HG02678 (cell line): ENCODE results near the gene MKNK1.

Experiments
- ATAC-seq: cut with Tn5 transposase; IDR thresholded peaks from one replicate; pipeline ENCODE4 v1.9.1; 2021; ENCODE audit warnings: mild to moderate bottlenecking, moderate library complexity; ENCODE audit not compliant: unreplicated experiment

Gene MKNK1

DNA sequence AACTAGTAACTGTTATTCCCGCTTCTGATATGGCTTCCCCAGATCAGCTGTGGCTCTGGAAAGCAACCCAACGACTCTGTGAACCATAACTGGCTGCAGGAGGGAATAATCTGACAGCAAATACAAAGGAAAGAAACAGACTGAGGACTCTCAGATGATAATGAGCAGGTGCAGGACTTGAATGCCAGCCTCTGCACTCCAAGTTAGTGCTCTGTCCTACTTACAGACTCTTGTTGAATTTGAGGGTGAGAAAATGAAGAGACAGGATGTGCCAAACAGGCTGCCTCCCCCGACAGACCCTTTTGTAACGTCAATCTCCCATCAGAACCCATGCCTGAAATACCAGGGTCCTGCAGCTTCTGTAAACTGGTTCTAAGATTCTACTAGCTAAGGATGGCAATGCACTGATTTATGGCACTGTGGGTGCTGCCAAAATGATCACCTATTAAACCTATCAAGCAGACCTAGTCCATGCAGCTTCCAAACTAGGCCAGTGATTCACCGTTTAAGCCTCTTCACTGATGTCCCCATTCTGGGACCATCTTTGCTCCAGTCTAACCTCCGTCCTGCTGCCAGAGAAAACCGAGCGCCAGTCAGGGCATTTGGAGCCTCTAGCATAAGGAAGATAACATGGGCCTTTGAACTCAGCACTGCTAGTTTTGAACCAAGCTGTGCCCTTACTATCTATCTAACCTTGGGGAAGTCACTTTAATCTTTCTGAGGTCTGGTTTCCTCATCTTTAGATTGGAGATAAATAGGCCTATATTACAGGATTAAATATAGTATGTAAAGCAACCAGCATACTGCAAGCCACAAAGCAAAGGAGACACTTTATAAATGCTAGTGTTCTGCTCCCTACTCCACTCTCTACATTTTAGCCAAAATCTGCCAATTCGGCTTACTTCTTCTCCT is 4.8 kb downstream of the MKNK1 start:
- no peak for ATAC-seq

DNA sequence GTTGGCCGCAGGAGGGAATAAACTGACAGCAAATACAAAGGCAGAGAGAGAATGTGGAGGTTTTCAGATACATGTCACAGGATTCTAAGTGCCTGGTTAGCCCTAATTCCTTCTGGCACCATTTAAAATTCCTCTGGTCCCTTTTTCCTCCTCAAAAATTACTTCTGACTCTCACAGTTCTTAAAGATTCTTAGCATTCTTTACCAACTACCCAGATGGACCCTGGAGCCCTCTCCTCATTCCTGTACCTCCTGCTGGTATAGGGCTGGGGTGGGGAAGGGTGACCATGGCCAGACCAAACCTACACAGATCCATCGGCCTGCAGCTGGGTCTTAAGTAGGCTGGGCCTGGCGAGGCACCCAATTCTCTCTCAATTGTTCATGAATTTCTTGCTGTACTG is 7.2 kb downstream of the MKNK1 start:
- ATAC-seq, result no peak

DNA sequence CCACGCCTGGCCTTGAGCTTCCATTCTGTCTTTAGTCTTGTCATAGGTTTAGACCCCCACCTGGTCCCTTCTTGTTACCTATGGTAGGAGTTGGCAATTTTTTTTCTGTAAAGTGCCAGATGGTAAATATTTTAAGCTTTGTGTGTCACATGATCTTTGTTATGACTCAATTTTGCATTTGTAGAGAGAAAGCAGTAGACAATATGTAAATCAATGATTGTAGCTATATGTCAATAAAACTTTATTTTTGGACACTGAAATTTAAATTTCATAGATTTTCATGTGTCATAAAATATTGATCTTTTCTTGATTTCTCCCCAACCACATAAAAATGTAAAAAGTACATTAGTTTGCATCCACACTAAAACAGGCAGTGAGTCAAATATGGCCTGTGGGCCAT is 8.0 kb downstream of the MKNK1 start:
- ATAC-seq, result no peak

DNA sequence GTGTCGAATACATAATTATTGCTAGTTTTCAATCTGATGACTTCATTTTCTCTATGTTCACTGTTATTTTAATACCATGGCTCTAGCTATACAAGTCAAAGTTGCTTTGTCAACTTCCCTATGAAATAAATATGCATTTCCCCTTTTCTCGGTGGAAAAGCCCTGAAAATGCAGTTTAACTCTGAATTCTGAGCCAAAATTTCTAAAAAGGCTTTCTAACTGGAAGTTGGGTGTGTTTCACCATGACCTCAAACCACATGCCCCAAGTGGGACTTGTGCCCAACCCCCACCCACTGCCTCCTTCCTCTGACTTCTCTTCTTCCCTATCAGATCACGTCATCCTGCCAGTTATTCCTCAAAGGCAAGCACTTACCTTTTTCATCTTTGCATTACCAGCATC is 8.9 kb downstream of the MKNK1 start:
- no peak for ATAC-seq

DNA sequence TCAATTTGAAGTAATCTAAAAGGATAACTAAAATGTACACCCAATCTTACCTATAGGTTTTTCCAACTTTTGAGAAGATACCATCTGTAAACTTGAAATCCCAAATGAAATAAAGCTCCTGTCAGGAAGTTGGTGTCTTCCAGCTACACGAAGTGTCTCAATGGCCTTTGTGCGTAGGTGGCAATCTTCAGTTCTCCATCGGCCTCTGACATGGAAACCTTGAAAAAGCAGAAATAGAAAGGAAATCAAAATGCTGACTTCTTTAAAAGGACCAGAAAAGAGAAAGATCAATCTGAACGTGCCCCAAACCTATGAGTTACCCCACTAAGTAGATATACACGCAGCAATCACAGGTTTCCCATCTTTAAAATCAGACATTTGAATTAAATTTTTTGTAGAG is 10.0 kb downstream of the MKNK1 start:
- ATAC-seq, result no peak

DNA sequence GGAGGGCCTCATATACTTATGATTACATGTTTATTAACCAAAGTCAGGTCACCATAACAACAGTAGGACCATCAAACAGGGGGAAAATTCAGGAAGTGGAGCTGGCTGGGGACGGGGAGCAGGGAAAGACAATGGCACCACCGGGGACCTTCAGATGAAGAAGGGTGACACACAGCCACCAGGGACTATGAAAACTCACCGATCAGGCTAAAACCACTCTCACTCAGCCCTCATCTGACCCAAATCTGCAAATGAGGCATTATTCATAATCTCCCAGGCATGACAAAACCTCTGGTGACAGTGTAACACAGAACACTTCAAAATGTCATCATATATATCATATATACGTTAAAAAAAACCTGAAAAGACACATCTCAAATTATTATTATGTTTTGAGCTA is 11.2 kb downstream of the MKNK1 start:
- ATAC-seq, result no peak

- no peak for ATAC-seq
Measured at GRCh38 chr1:46589529-46589928, 14.5 kb downstream of the MKNK1 start.

GRCh38 chr1:46587069-46587468 is 17.0 kb downstream of the MKNK1 start:
- no peak for ATAC-seq

DNA sequence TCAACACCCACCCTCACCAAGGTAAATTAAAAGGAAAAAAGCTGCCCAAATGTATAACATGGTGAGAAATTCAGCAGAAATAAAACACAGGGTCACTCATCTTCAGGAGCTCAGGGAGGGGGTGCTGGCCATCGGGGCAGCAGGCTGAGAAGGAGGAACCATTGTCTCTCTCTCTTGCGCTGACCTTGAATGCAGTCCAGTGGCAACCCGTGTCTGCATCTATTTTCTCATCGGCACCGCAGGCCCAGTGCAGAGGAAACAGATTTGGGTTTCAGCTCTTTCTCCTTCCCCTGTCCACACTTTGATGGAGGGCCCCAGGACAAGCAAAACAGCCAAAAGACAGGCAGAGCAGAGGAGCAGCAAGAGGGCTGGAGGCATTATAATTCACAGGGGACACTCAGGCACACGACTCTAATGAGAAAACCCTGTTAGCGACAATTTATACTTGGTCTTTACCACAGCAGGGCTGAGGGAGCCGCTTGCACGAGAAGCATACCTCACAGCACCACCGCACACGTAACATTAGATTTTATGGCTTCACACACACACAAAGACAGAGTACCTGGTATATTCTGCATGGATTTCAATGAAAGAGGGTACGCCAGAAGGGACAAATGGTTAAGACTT is 18.6 kb downstream of the MKNK1 start:
- no peak for ATAC-seq

DNA sequence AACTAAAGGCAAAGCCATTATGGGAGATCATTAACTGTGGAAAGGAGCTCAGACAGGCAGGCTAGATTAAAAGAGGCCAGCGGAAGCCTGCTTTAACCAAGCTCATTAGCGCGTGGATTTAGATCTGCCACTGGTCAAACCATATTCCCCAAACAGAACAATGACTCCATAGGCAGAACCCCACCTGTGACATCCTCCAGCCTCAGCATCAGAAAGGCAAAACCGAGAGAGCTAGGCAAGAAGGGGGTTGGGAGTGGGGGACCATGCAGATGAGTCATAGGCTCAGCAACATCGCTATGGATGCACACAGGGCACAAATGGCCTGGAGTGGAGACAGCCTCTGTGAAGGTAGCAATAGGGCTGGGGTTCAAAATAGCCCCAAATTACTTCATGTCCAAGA is 20.6 kb downstream of the MKNK1 start:
- no peak for ATAC-seq

DNA sequence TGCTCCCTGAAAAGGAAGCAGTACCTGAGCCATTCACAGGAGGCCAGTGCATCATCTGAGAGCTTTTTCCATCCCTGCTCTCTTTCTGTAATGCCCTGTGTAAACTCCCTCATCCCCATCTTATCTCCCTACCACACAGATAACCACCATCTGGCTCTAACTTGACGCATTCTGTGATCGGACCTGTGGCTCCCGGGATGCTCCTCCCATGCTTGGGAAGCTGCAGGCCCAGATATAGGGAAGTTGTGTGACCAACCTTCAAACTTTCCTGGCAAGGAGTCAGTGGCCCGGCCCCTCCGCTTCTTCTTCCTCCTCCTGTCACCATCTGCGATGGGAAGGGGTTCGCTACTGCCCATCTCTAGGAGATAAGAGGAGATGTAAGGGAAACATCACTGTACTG is 21.1 kb downstream of the MKNK1 start:
- ATAC-seq, result no peak

DNA sequence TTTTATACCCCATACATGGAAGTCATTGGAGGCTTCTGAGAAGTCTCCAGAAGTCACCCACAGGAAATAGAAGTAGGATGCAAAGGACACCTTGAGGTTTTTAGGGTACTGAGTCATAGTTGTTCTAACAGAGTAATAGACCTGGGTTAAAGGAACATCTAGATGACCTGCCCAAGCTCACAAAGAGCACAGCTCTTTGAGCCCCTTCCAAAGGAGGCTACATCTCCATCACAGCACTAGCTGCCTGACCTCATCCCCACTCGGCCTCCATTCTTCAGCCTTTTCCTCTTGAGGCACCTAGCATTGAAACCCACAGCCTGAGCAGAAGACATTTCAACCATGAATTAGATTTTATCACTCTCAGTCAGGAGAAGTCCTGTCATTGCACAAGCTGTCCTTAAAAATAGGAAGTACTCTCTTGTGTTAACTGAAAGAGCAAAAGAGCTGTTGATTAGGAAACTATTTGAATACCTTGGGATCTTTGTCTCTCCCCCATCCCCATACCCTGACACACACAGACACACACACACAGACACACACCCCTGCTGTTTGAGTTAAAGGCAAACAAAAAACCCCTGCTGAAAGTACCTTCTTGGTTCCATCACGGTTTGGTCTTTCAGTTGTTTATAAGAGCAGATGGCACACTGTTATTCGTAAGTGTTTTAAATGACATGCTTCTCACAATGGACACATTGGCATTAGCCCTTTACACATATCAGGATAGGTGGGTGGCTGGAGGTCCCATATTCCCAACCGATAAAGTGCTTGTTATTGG is 22.2 kb downstream of the MKNK1 start:
- ATAC-seq, result no peak

DNA sequence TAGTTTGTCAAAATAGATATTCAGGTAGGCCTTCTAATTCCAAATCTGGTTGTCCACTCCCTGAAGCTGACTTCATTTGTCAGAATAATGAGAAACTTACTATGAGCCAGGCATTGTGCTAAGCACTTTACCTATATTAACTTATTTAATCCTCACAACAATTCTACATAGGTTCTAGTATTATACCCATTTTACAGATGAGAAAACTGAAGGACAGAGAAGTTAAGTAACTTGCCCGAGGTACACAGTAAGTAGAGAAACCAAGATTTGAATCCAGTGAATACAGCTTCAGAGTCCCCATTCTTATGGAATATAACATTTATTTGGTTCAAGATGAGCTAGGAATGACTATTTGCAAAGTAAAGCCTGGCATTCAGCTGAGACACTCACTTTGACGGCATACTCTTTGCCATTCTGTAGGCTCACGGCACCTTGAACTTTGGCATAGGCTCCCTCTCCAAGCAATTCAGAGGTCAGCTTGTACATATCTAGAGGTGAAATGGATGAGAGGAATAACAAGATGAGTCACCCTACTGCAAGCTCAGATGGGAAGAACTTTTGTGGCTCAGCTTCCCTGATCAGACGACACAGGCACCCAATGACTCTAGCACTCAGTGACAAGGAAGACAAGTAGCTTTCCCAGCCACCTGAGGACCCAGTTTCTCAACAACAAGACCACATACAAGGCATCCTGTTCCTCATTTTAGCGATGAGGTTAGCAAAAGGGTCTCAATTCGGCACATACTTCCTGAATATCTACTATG is 23.7 kb downstream of the MKNK1 start:
- no peak for ATAC-seq

GRCh38 chr1:46577671-46578070 is 26.4 kb downstream of the MKNK1 start:
- no peak for ATAC-seq

- no peak for ATAC-seq
Measured at GRCh38 chr1:46576596-46576995, 27.5 kb downstream of the MKNK1 start.

- no peak for ATAC-seq
Measured at GRCh38 chr1:46575778-46576177, 28.3 kb downstream of the MKNK1 start.

- no peak for ATAC-seq
Measured at GRCh38 chr1:46575300-46575699, 28.8 kb downstream of the MKNK1 start.

- ATAC-seq, result no peak
Measured at GRCh38 chr1:46571691-46572225, 32.3 kb downstream of the MKNK1 start.

DNA sequence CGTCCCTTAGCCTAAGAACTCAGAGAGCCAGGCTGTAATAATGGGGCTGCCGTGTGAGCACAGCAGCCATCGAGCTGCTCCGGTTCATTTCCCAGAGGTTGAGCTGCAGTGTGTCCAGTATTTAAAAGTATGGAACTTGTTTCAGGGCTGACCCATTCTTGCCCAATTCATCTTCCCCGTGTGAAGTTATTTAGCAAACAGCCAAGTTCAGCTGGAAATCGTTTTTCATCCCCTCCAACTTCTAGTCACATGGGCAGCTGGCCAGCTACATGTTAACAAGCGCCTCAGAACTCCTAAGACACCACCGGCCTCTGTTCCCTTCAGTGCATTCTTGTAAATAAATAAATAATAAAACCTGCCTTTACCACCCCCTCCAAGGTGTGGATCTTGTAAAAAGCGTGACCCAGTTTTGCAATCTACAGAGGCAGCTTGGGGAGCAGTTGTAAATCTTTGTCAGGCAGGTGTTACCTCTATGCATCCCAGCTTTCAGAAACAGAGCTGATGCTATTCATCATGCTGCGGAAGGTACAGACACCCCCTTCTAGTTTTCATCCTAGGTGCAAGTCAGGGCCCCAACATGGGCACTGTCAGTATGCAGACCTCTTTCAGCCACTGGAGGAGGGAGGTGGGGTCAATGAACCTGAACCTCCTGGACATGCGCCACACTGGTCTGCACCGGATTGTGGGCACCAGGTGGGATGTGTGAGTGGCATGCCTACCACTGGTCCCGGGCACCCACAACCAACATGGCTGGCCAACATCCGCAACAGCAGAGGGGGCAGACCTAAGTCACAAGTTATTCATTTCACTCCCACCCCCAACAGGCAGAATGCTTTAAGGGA is 34.0 kb downstream of the MKNK1 start:
- no peak for ATAC-seq

GRCh38 chr1:46569116-46569515 is 35.0 kb downstream of the MKNK1 start:
- no peak for ATAC-seq
